Testis (tissue), 2 donors: ENCODE measurements around the gene HEMK1.

Source experiments
- CTCF ChIP-seq, 3 experiments: fragments of 450-650 bp in 2 of 3; fragments of 200-600 bp in 1 of 3; sonication (generic) in 1 of 3; IDR thresholded peaks; one replicate each; pipeline ENCODE4 v1.5.1; 2016 to 2019; ENCODE audit warnings: antibody characterized with exemption in 3 of 3, mild to moderate bottlenecking in 2 of 3, moderate library complexity in 1 of 3
- POLR2A ChIP-seq: fragments of 450-650 bp; IDR thresholded peaks from one replicate; pipeline ENCODE4 v1.6.1; 2017; ENCODE audit warnings: antibody characterized with exemption, mild to moderate bottlenecking, moderate library complexity

DNA sequence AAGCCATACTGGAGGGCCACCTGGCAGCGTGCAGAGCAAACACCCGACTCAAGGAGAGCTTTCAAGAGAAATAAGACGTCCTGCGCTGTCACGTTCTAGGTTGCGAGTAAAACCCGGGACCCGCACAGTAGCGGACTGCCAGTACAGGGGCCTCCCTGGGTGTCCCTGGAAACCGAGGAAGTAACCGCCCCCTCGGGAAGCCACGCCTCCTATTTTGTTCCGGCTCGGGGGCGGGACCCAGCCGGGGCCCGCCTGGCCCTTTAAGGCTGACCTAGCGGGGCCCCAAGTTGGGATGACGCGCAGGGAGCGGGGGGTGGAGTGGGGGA lies 47.4 kb downstream of the HEMK1 start:
- TF ChIP-seq CTCF (IDR thresholded peaks at IDR 0.05) = no peak
- TF ChIP-seq POLR2A = no peak
